Hepatocyte (in vitro differentiated cells): ENCODE results near the gene RHEX.

Source experiments
- CTCF ChIP-seq: fragments of 200-600 bp; sonication (generic); IDR thresholded peaks from 2 replicates; pipeline ENCODE4 v1.5.1; 2016; ENCODE audit warnings: antibody characterized with exemption, mild to moderate bottlenecking; ENCODE audit not compliant: poor library complexity
- EZH2 ChIP-seq: fragments of 200-600 bp; sonication (generic); IDR thresholded peaks from 2 replicates; pipeline ENCODE4 v1.6.1; 2016; ENCODE audit warnings: antibody characterized with exemption, mild to moderate bottlenecking, borderline replicate concordance

GRCh38 chr1:206023695-206024094 is 29.3 kb upstream of the RHEX start, which contains the start of gene CTSE:
- TF ChIP-seq CTCF = no peak
- no peak for TF ChIP-seq EZH2
